Measurements from ENCODE around the gene WDR62. TPM values are rescaled to one million over a fixed set of nuclear protein-coding genes. Genes with fewer than 3 reads are reported as not detected.

The WDR62 gene
- total RNA-seq, 1 experiment from 2014 or later: 32.9 TPM

GRCh38 chr19:36008336-36008978, 46.2 kb upstream of the WDR62 start, which contains the start of gene SYNE4:
SYNE4 (minus strand) TSS chr19:36008813; CDS start chr19:36008681, 132 bp downstream.
- Mint-ChIP-seq H3K27me3 (ENCODE audit: insufficient read depth, unreplicated experiment) (no peaks in the 10 kb centered on the region), H3K9me3 (ENCODE audit: unreplicated experiment) (no peaks in the 10 kb centered on the region), H3K27ac (ENCODE audit: unreplicated experiment) (peak within 1 kb of the TSS; percentile 89), H3K4me1 (ENCODE audit: low read depth, unreplicated experiment) (peaks cover 19% of the 10 kb centered on the region), H3K36me3 (ENCODE audit: insufficient read depth, unreplicated experiment) (peaks cover 23% of the 10 kb centered on the region), H3K4me3 (ENCODE audit: unreplicated experiment) (peak within 1 kb of the TSS; percentile 89)
- Histone ChIP-seq H3K36me3 (ENCODE audit: control insufficient read depth, insufficient read depth, low read length) (peaks cover 2% of the 10 kb centered on the region), H3K4me1 (peaks cover 5% of the 10 kb centered on the region; the same call in 1 of the 2 replicates), H3K4me3 (ENCODE audit: low read depth, low read length) (peak within 1 kb of the TSS; percentile 75), H3K27me3 (replicated peaks; ENCODE audit: control insufficient read depth, insufficient read depth, low read length) (no peaks in the 10 kb centered on the region), H3K9me3 (no peaks in the 10 kb centered on the region)
- ChIA-PET CTCF (interaction anchor here (0.8 to 1.7 kb wide), 4 partner anchors 12 to 260 kb away, joined by 3 to 6 read pairs (median 5); partner anchors contain the start of genes LIN37 and THAP8), POLR2A (interaction anchor here (0.5 to 1.5 kb wide), 6 partner anchors 13 to 399 kb away, joined by 3 to 15 read pairs (median 6); partner anchors contain the start of genes POLR2I, SDHAF1 and THAP8)
- BruUV-seq (replicated peaks): TSS peak; percentile 55
- intact Hi-C loops (cut with micrococcal nuclease; ENCODE audit: unreplicated experiment): loop anchor here (1.0 to 2.0 kb wide), 2 partner anchors 14 to 46 kb away; partner anchors contain the start of genes SDHAF1, THAP8 and WDR62
- no peak for TF ChIP-seq CTCF (IDR thresholded peaks at IDR 0.05; ENCODE audit: insufficient read depth in 1 of 2, low read depth in 1 of 2, low read length in 1 of 2, severe bottlenecking in 1 of 2, unreplicated experiment in 1 of 2)
- peak; percentile 92 to 94 for DNase-seq

- intact Hi-C loops (cut with micrococcal nuclease; ENCODE audit: unreplicated experiment): loop anchor here (2.0 kb wide), 1 partner anchor 14 kb away; the partner anchor contains the start of gene SDHAF1
- peaks cover 5% of the 10 kb centered on the region; the same call in 1 of the 2 replicates for H3K4me1 ChIP-seq
- Mint-ChIP-seq H3K9me3 (ENCODE audit: unreplicated experiment) (no peaks in the 10 kb centered on the region), H3K4me3 (ENCODE audit: unreplicated experiment) (peak overlapping the region; percentile 89), H3K27me3 (ENCODE audit: insufficient read depth, unreplicated experiment) (no peaks in the 10 kb centered on the region), H3K27ac (ENCODE audit: unreplicated experiment) (peak overlapping the region; percentile 89), H3K36me3 (ENCODE audit: insufficient read depth, unreplicated experiment) (peaks cover 30% of the 10 kb centered on the region), H3K4me1 (ENCODE audit: low read depth, unreplicated experiment) (peaks cover 24% of the 10 kb centered on the region)
- CTCF ChIA-PET: interaction anchor here (0.8 to 1.7 kb wide), 2 partner anchors 13 to 261 kb away, joined by 3 to 5 read pairs; partner anchors contain the start of gene LIN37
- TF ChIP-seq CTCF (IDR thresholded peaks at IDR 0.05; ENCODE audit: insufficient read depth in 1 of 2, low read depth in 1 of 2, low read length in 1 of 2, severe bottlenecking in 1 of 2, unreplicated experiment in 1 of 2): peak in 1 of 2 experiments; percentile 0
- POLR2A ChIA-PET: interaction anchor here (0.5 to 1.5 kb wide), 5 partner anchors 13 to 398 kb away, joined by 3 to 15 read pairs (median 7); partner anchors contain the start of genes POLR2I, SDHAF1 and THAP8
- H3K27me3 ChIP-seq (replicated peaks; ENCODE audit: control insufficient read depth, insufficient read depth, low read length): no peaks in the 10 kb centered on the region
- no peaks in the 10 kb centered on the region for H3K9me3 ChIP-seq
- DNase-seq: peak; percentile 65 to 75
- H3K36me3 ChIP-seq (ENCODE audit: control insufficient read depth, insufficient read depth, low read length): peaks cover 2% of the 10 kb centered on the region
- no TSS peak for BruUV-seq (replicated peaks)
- peak overlapping the region; percentile 75 for H3K4me3 ChIP-seq (ENCODE audit: low read depth, low read length)
Observed at GRCh38 chr19:36009220-36009619, 45.5 kb upstream of the WDR62 start.

- Mint-ChIP-seq H3K4me3 (ENCODE audit: unreplicated experiment) (peak overlapping the region; percentile 89), H3K4me1 (ENCODE audit: low read depth, unreplicated experiment) (peaks cover 30% of the 10 kb centered on the region), H3K27me3 (ENCODE audit: insufficient read depth, unreplicated experiment) (no peaks in the 10 kb centered on the region), H3K36me3 (ENCODE audit: insufficient read depth, unreplicated experiment) (peaks cover 36% of the 10 kb centered on the region), H3K27ac (ENCODE audit: unreplicated experiment) (peak overlapping the region; percentile 39), H3K9me3 (ENCODE audit: unreplicated experiment) (no peaks in the 10 kb centered on the region)
- Histone ChIP-seq H3K36me3 (ENCODE audit: control insufficient read depth, insufficient read depth, low read length) (peaks cover 2% of the 10 kb centered on the region), H3K4me1 (peaks cover 5% of the 10 kb centered on the region; the same call in 1 of the 2 replicates), H3K9me3 (no peaks in the 10 kb centered on the region), H3K27me3 (replicated peaks; ENCODE audit: control insufficient read depth, insufficient read depth, low read length) (no peaks in the 10 kb centered on the region), H3K4me3 (ENCODE audit: low read depth, low read length) (peak overlapping the region; percentile 75)
- intact Hi-C loops (cut with micrococcal nuclease; ENCODE audit: unreplicated experiment): loop anchor here (2.0 kb wide), 1 partner anchor 15 kb away; the partner anchor contains the start of gene SDHAF1
- POLR2A ChIA-PET: interaction anchor here (1.4 to 1.5 kb wide), 2 partner anchors 32 to 44 kb away, joined by 7 to 10 read pairs; partner anchors contain the start of gene THAP8
- DNase-seq: peak in 1 of 2 experiments; percentile 16
- no TSS peak for BruUV-seq (replicated peaks)
- TF ChIP-seq CTCF (IDR thresholded peaks at IDR 0.05; ENCODE audit: insufficient read depth in 1 of 2, low read depth in 1 of 2, low read length in 1 of 2, severe bottlenecking in 1 of 2, unreplicated experiment in 1 of 2): no peak
- CTCF ChIA-PET: interaction anchor here (0.5 to 0.8 kb wide), 2 partner anchors 26 to 262 kb away, joined by 3 read pairs; partner anchors contain the start of gene LIN37
Observed at GRCh38 chr19:36009633-36010379, 44.9 kb upstream of the WDR62 start.

Measured in Caco-2 (cell line).